ENCODE results near the gene MRPL42. TPM values are rescaled to one million over a fixed set of nuclear protein-coding genes. Genes with fewer than 3 reads are reported as not detected.
"Not testable (repeated sequence)": the region's sequence is repeated elsewhere in the genome, so short reads cannot be mapped to it uniquely, and the experiment has no call there.

MRPL42 gene
- total and polyA plus RNA-seq, 11 donors, result 23.0 to 53.0 (median 46.2) TPM

- peaks cover 3 to 100% (median 89%) of the 10 kb centered on the region in 9 donors for H3K36me3 ChIP-seq
- H3K27ac ChIP-seq, result no peak overlapping the region
- no peak for DNase-seq
- H3K4me3 ChIP-seq, result no peak overlapping the region
- H3K4me1 ChIP-seq, result no peaks in the 10 kb centered on the region
- WGBS, 4 donors, result 94 to 99% (median 97%) methylated on average over 5 of the region's 5 CpGs
- intact Hi-C loops (cut with DNase I), result no loop called here
- no peak for ATAC-seq
- no peak for TF ChIP-seq CTCF (IDR thresholded peaks at IDR 0.05)
- no peak for TF ChIP-seq POLR2A (IDR thresholded peaks at IDR 0.05)
- H3K9me3 ChIP-seq, result no peaks in the 10 kb centered on the region
- no peaks in the 10 kb centered on the region for H3K27me3 ChIP-seq
Measured at GRCh38 chr12:93482721-93483120, 15.4 kb downstream of the MRPL42 start.

GRCh38 chr12:93483151-93483807 lies 16.0 kb downstream of the MRPL42 start:
- H3K4me3 ChIP-seq, result no peak overlapping the region
- H3K9me3 ChIP-seq, result no peaks in the 10 kb centered on the region
- no peak overlapping the region for H3K27ac ChIP-seq
- intact Hi-C loops (cut with DNase I), result no loop called here
- DNase-seq (no peak), ATAC-seq (no peak)
- no peaks in the 10 kb centered on the region for H3K27me3 ChIP-seq
- no peak for TF ChIP-seq POLR2A (IDR thresholded peaks at IDR 0.05)
- no peak for TF ChIP-seq CTCF (IDR thresholded peaks at IDR 0.05)
- no peaks in the 10 kb centered on the region for H3K4me1 ChIP-seq
- WGBS, 4 donors, result 89 to 97% (median 95%) methylated on average over 4 of the region's 4 CpGs
- H3K36me3 ChIP-seq, result peaks cover 3 to 100% (median 89%) of the 10 kb centered on the region in 9 donors

GRCh38 chr12:93484315-93484981 lies 17.1 kb downstream of the MRPL42 start:
- Histone ChIP-seq H3K4me1 (no peaks in the 10 kb centered on the region), H3K4me3 (no peak overlapping the region), H3K27ac (no peak overlapping the region), H3K36me3 (peaks cover 3 to 100% (median 90%) of the 10 kb centered on the region in 9 donors), H3K27me3 (no peaks in the 10 kb centered on the region), H3K9me3 (no peaks in the 10 kb centered on the region)
- DNase-seq (no peak), ATAC-seq (no peak)
- 80 to 88% (median 85%) methylated on average over 8 of the region's 8 CpGs for WGBS, 4 donors
- TF ChIP-seq CTCF (IDR thresholded peaks at IDR 0.05) (no peak), POLR2A (IDR thresholded peaks at IDR 0.05) (no peak)
- intact Hi-C loops (cut with DNase I), result no loop called here

GRCh38 chr12:93492808-93493207 lies 25.5 kb downstream of the MRPL42 start:
- ATAC-seq; H3K27me3 ChIP-seq; H3K4me3 ChIP-seq; DNase-seq; H3K9me3 ChIP-seq; H3K4me1 ChIP-seq; intact Hi-C loops (cut with DNase I); H3K27ac ChIP-seq: not testable (repeated sequence)
- peaks cover 0 to 74% (median 62%) of the 10 kb centered on the region in 9 donors for H3K36me3 ChIP-seq
- 100% methylated on average over 1 of the region's 1 CpG; no CpG with 5 or more reads in 3 of the 4 donors for WGBS, 4 donors

Data from heart left ventricle (tissue), 16 donors.